GM12892 (cell line): ENCODE data around the gene TRIM10.

Source experiments
- POLR2A ChIP-seq: IDR thresholded peaks from 2 replicates; pipeline ENCODE4 v1.6.1; 2011; ENCODE audit warnings: low read depth, low read length, control low read depth
- POLR2AphosphoS5 ChIP-seq: IDR thresholded peaks from 2 replicates; pipeline ENCODE4 v1.6.1; 2011; ENCODE audit warnings: low read depth, low read length, control low read depth

DNA sequence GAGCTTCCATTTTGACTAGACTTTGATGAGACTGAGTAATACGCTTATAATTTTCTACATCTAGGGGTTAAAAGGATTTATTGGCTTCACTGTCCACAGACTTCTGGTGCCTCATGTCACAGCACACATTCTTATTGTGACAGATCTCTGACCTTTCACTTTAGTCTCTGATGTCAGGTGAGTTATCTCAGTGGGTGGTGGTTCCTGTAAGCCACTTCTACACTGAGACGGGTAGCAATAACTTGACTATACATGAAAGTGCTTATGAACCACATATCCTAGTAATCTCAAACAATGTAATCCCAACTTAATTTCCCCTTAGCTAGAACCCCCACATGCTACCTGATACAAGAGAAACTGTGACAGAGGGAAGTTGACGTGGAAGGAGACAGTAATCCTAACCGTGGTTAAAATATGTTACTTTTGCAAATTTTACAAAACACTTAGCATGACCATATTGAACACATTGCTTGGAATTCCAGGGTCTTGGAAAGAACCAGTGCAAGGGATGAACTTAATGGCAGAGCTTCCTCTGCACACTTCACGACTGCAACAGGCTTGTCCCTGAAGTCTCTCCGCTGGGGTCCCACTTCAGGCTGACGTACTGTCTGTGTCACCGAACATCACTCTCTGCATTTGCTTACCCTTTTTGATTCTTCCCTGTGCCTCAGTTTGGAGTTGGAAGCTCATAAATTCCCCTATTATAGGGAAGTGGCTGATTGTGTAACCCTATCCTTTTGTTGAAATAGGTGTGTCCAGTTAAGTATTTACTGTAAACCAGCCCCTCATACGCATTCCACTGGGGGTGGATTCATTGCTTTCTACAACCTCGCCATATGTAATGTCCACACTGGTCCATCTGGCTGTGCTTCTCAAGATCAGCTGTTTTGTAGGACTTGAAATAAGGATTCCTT lies 31.5 kb downstream of the TRIM10 start:
- TF ChIP-seq POLR2AphosphoS5 = no peak
- no peak for TF ChIP-seq POLR2A
